ENCODE measurements around the gene AIFM2.
A peak's percentile ranks its signal among the peaks of the same experiment; 100 is the strongest.
"Not testable (repeated sequence)": the region's sequence is repeated elsewhere in the genome, so short reads cannot be mapped to it uniquely, and the experiment has no call there.

The AIFM2 gene

GRCh38 chr10:70145666-70146488, 13.3 kb upstream of the AIFM2 start:
- peak; percentile 46 for DNase-seq (ENCODE audit: low read depth)

GRCh38 chr10:70145166-70145665, 12.6 kb upstream of the AIFM2 start:
- DNase-seq (ENCODE audit: low read depth), result no peak

GRCh38 chr10:70144372-70145110, 11.9 kb upstream of the AIFM2 start:
- no peak for DNase-seq (ENCODE audit: low read depth)

GRCh38 chr10:70142555-70142954, 9.9 kb upstream of the AIFM2 start:
- DNase-seq (ENCODE audit: low read depth), result no peak

GRCh38 chr10:70140297-70140696, 7.7 kb upstream of the AIFM2 start:
- DNase-seq (ENCODE audit: low read depth), result no peak

- DNase-seq (ENCODE audit: low read depth), result no peak
These were observed 7.3 kb upstream of the AIFM2 start for GRCh38 chr10:70139997-70140250.

- DNase-seq (ENCODE audit: low read depth), result no peak
These were observed 6.7 kb upstream of the AIFM2 start for GRCh38 chr10:70139151-70139996.

- DNase-seq (ENCODE audit: low read depth), result no peak
These were observed 5.6 kb upstream of the AIFM2 start for GRCh38 chr10:70137927-70138883.

GRCh38 chr10:70137135-70137534, 4.5 kb upstream of the AIFM2 start:
- DNase-seq (ENCODE audit: low read depth), result no peak

- no peak for DNase-seq (ENCODE audit: low read depth)
These were observed 3.1 kb upstream of the AIFM2 start for GRCh38 chr10:70135684-70136083.

- no peak for DNase-seq (ENCODE audit: low read depth)
These were observed 2.4 kb upstream of the AIFM2 start for GRCh38 chr10:70135046-70135445.

- no peak for DNase-seq (ENCODE audit: low read depth)
These were observed 1.1 kb downstream of the AIFM2 start for GRCh38 chr10:70131560-70131937.

- DNase-seq (ENCODE audit: low read depth), result no peak
These were observed 1.6 kb downstream of the AIFM2 start for GRCh38 chr10:70130878-70131559.

- no peak for DNase-seq (ENCODE audit: low read depth)
These were observed 5.8 kb downstream of the AIFM2 start for GRCh38 chr10:70126700-70127395.

GRCh38 chr10:70125918-70126552, 6.6 kb downstream of the AIFM2 start:
- DNase-seq (ENCODE audit: low read depth), result no peak

GRCh38 chr10:70124918-70125317, 7.7 kb downstream of the AIFM2 start:
- DNase-seq (ENCODE audit: low read depth), result no peak

GRCh38 chr10:70124415-70124814, 8.2 kb downstream of the AIFM2 start:
- no peak for DNase-seq (ENCODE audit: low read depth)

GRCh38 chr10:70123817-70124216, 8.8 kb downstream of the AIFM2 start:
- DNase-seq (ENCODE audit: low read depth), result no peak

GRCh38 chr10:70123166-70123565, 9.5 kb downstream of the AIFM2 start:
- not testable (repeated sequence) for DNase-seq (ENCODE audit: low read depth)

- DNase-seq (ENCODE audit: low read depth), result no peak
These were observed 9.9 kb downstream of the AIFM2 start for GRCh38 chr10:70122742-70123141.

Measured in stimulated activated CD8-positive, alpha-beta memory T cell treated with anti-CD3 and anti-CD28 coated beads, Interleukin-12 subunit alpha, Interleukin-12 subunit beta, amount 100 ng/mL, for 1 hour (primary cell).